ENCODE measurements around the gene ZNF132.
A peak's percentile ranks its signal among the peaks of the same experiment; 100 is the strongest.
"Not testable (repeated sequence)": the region's sequence is repeated elsewhere in the genome, so short reads cannot be mapped to it uniquely, and the experiment has no call there.

The ZNF132 gene

DNA sequence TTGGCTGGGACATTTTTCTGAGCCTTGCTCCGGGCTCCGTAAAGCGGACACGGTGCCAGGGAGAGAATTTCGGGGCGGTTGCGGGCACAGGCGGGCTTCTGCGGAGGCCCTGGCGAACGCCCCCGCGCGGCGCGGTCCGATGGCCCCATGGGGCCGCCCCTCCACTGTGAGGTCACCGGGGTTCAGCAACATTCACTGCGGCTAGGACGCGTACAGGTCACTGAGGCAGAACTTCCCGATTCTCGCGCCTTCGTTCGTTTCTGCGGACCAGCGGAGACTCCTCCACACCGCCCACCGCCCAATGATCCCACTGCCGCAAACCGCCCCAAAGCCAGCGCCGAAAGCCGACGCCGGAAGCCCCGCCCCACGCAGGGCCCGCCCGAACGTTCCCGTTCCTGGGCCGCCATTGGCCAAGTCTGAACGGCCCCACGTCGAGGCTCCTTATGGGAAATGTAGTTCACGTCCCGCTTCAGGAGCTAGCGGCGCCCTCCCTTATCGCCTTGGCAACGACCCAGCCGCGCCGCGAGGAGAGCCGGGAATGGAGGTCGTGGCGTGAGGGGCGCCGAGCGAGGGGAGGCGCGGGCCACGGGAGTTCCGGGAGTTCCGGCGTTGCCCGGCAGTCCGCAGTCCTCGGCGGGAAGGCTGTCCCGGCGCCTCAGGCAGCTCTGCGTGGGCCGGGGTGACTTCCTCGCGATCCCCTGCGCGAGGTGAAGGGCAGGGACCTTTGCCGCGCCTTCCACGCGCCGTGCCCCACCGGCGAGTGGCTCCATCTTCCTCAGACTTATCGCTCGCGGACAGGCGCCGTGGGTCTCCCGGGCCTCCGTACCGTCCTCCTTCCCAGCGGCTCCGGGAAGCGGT is 31.6 kb downstream of the ZNF132 start, which contains the start of gene ZNF584:
Gene ZNF584 (plus strand): TSS at position 498 of the 858 bp plus-strand sequence. CDS start 499 bp downstream, outside the sequence.
- DNase-seq (ENCODE audit: low read depth in 3 of 3, low spot score in 1 of 3), result peak; percentile 78 to 89 (median 85)

- no peak for DNase-seq (ENCODE audit: low read depth in 3 of 3, low spot score in 1 of 3)
Observed at GRCh38 chr19:58407658-58408151, 32.2 kb downstream of the ZNF132 start.

- DNase-seq (ENCODE audit: low read depth in 3 of 3, low spot score in 1 of 3), result no peak
Observed at GRCh38 chr19:58406818-58407657, 32.9 kb downstream of the ZNF132 start.

- DNase-seq (ENCODE audit: low read depth in 3 of 3, low spot score in 1 of 3), result not testable (repeated sequence)
Observed at GRCh38 chr19:58403920-58404478, 36.0 kb downstream of the ZNF132 start.

DNA sequence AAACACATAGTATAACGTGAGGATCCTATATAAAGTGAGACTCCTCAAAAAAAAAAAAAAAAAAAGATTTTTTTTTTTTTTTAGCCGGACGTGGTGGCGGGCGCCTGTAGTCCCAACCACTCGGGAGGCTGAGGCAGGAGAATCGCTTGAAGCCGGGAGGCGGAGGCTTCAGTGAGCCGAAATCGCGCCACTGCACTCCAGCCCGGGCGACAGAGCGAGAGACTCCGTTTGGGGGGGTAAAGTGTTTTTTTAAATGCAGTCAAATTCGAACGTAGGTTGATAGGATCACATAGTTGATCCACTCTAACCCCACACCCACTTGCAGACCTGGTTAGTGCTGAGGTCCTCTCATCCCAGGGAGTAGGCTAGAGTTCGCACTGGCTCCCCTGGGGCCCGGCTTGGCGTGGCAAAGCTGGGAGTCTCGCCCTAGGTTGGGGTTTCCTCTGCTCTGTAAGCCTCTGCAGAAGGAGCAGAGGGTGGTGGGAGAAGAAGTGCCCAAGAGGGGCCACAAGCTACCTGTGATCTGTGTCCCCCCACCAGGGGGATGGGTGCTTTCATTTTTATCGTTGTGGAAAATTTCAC is 38.0 kb downstream of the ZNF132 start:
- no peak for DNase-seq (ENCODE audit: low read depth in 3 of 3, low spot score in 1 of 3)

DNA sequence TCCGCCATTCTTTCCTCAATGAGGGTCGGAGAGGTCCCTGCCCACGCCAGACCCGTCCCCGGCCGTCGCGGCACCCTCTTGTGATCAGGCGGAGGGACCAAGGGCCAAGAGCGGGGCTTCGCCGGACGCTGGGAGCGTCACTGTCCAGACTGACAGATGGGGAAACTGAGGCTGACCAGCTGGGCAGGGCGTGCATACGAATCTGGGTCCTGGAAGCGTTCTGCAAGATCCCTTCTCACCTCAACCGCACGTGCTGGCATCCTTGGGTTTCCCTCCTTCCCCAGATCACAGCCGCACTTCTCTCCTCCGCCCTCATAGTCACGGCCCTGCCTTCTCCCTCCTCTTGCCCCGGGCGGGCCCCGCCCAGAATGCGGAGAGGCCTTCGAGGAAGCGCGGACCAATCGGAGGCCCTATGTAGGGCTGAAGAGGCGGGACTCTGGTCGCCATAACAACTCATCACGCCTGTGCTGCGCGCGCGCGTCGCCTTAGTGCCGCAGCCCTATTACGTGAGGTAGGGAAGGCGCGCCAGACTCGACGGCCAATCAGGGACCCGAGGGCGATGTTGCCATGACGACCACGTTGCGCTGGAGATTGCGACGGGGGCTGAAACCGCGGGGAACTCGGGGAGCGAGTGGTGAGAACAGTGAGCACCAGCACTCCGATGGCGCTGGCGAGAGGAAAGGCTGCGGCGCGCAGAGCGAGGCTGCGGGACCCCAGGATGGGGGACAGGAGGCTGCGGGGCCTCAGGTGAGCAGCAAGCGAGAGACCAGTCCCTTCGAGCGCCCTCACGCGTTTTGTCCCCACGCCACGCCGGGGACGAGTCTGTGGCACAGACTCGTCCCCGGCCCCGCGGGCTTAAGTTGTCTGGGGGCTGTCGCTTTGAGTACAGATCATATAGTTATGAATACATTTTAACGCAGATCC is 38.8 kb downstream of the ZNF132 start:
- DNase-seq (ENCODE audit: low read depth in 3 of 3, low spot score in 1 of 3), result peak; percentile 95 to 99 (median 96)

DNA sequence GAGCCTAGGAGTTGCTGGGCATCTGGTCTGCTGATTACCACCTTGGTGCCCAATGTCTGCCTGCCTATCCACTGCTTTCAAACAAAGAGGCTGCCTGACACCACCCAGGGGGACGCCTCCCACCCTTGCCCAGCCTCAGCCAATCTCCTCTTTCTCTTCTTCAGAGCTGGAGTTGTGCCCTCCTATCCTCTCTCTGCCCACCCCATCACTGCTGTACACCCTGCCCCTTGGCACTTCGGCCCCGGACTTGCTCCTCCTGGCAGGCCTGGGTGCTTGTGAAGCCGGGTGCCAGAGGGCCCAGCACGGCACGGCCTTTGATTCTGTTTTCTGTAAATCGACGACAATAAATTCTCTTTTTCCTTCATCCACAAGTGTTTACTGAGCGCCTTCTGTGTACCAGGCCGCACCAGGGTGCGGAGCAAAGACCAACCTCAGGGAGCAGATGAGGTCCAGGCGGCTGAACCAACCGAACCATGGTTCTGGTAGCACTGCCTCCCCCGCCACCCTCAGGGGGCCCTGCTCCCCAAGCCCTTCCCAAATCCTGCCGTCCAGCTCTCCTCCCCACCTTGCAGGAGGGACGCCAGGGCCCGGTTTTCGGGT is 39.5 kb downstream of the ZNF132 start:
- no peak for DNase-seq (ENCODE audit: low read depth in 3 of 3, low spot score in 1 of 3)

DNA sequence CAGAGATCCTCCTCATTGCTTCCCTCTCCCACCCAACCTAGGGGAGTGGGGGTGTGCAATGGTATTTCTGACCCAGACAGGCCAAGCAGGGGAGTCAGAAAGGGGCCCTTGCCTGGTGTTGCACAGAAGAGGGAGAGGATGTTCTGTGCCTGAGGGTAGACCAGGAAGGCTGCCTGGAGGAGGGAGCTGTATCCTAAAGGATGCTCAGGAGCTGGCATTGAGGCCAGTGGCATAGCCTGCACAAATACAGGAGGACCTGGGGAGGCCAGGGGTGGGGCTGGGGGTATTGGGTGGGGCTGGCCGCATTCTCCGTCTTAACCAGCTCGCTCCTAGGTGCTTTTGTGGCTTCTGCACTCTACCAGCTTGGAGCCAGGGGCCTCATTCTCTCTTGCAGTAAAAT is 40.0 kb downstream of the ZNF132 start:
- DNase-seq (ENCODE audit: low read depth in 3 of 3, low spot score in 1 of 3), result no peak

DNA sequence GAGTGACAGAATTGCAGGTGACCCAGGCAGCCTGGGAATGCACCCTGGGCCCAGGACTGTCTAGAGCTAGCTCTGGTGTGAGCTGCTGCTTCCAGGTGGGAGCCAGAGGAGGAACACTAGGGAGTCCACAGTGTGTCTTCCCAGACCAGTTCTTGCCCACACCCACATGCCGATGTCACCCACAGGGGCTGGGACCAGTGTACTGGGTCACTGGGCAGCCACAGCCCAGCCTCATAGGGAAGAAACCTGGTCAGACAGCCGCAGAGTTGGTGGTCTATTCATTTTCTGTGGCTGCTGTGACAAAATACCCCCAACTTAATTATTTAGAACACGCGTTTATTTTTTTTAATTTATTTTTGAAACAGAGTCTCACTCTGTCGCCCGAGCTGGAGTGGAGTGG is 41.4 kb downstream of the ZNF132 start:
- no peak for DNase-seq (ENCODE audit: low read depth in 3 of 3, low spot score in 1 of 3)

DNA sequence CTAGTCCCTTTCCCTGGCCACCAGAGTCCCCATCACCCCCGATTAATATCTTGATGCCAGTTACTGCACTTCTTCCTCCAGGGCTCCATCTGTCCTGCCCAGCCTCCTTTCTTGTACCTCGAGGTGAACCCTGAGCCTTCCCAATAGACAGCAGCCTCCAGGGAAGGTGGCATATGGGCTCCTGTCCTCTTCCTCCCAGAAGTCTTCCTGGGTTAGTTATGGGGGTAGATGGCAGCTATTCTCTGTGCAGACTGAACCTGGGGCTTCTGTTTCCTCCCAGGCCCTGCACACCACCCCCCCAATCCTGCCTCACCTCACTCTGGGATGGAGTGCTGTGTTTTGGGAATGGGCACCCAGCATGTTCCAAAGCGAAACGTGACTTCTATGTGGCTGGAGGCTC is 41.9 kb downstream of the ZNF132 start:
- no peak for DNase-seq (ENCODE audit: low read depth in 3 of 3, low spot score in 1 of 3)

DNA sequence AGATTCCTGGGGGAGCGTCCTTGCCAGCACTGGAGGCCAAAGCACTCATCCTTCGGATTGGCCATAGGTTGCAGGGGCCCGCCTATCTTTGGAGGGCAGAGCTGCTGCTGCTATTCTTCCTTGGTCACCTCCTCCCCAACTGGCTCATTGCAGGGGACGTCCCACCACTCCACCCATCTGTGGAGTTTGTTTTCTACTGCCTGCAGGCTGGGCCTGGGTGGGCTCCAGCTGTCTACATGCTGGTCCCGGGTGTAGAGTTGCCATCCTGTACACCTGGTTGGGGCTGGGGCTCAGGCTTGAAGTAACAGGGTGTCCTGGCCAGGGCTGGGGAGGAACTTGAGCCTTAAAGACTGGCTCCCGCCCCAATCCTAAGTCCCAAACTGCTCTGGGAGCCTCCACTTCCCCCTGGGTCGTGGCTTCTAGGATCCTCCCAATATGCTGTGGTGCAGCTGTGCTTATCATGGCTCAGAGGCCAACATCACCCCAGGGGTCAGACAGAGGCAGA is 42.4 kb downstream of the ZNF132 start:
- no peak for DNase-seq (ENCODE audit: low read depth in 3 of 3, low spot score in 1 of 3)

GRCh38 chr19:58396691-58397532 is 43.0 kb downstream of the ZNF132 start:
- no peak for DNase-seq (ENCODE audit: low read depth in 3 of 3, low spot score in 1 of 3)

- DNase-seq (ENCODE audit: low read depth in 3 of 3, low spot score in 1 of 3), result no peak
Observed at GRCh38 chr19:58395979-58396627, 43.9 kb downstream of the ZNF132 start.

GRCh38 chr19:58395220-58395978 is 44.6 kb downstream of the ZNF132 start, which contains the start of gene RNF225:
TSS of gene RNF225 (plus strand) at chr19:58395656. CDS start at chr19:58396090, 434 bp downstream.
- no peak for DNase-seq (ENCODE audit: low read depth in 3 of 3, low spot score in 1 of 3)

DNA sequence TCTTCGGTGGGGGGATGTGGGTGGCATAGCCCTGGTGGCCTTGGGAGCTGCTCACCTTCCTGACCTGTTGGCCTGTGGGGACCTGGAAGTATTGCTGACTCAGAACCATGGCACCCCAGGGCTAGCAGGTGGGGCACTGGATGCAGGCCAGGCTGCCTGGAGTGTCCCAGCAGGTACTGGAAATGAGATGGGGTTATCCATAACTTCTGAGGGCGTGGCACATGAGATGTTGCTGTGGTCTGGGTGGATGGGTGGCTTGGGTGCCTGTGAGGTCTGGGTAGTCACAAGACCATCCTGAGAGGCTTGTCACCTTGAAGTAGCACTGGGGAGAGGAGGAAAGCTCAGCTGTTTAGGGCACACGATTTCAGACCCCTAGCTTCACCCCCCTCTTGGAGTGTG is 45.1 kb downstream of the ZNF132 start:
- no peak for DNase-seq (ENCODE audit: low read depth in 3 of 3, low spot score in 1 of 3)

DNA sequence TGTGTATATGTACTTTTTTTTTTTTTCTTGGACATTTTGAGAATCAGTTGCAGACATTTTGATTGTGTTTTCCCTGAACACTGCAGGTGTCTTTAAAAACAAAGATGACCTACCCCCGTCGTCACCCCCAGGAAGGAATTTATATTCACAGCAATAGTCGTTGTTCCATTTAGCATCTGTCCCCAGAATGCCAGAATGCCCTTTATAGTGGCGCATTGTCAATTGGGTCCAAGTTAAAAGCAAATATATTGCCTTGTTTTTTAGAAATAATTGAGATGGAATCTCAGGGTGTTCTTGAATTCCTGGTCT is 46.3 kb downstream of the ZNF132 start:
- DNase-seq (ENCODE audit: low read depth in 3 of 3, low spot score in 1 of 3), result no peak

- DNase-seq (ENCODE audit: low read depth in 3 of 3, low spot score in 1 of 3), result no peak
Observed at GRCh38 chr19:58392945-58393724, 46.8 kb downstream of the ZNF132 start.
